Type B pancreatic cell (in vitro differentiated cells): Measurements from ENCODE around the gene GRIK1. TPM values are rescaled to one million over a fixed set of nuclear protein-coding genes. Genes with fewer than 3 reads are reported as not detected.

Source experiments
- DNase-seq: peaks from one replicate; pipeline ENCODE4 v3.0.0; 2021; ENCODE audit warnings: mixed read lengths; ENCODE audit not compliant: unreplicated experiment; ENCODE audit errors: extremely low spot score
- H3K27ac Mint-ChIP-seq: 2 replicates; pipeline ENCODE4 v1.8.0; 2021; ENCODE audit warnings: mild to moderate bottlenecking, mixed read lengths
- H3K27me3 Mint-ChIP-seq: 2 replicates; pipeline ENCODE4 v1.8.0; 2021; ENCODE audit warnings: mixed read lengths
- H3K36me3 Mint-ChIP-seq: 2 replicates; pipeline ENCODE4 v1.8.0; 2021; ENCODE audit warnings: mixed read lengths
- H3K4me1 Mint-ChIP-seq: one replicate; pipeline ENCODE4 v1.8.0; 2021; ENCODE audit warnings: mixed read lengths; ENCODE audit not compliant: unreplicated experiment
- H3K4me3 Mint-ChIP-seq: 2 replicates; pipeline ENCODE4 v1.8.0; 2021; ENCODE audit warnings: mild to moderate bottlenecking, mixed read lengths
- H3K9me3 Mint-ChIP-seq: 2 replicates; pipeline ENCODE4 v1.8.0; 2021; ENCODE audit warnings: mixed read lengths
- total RNA-seq: library from RNA; stranded (reverse); gene quantifications from 2 replicates; pipeline ENCODE4 v1.2.1, GENCODE V29; 2021; ENCODE audit warnings: low replicate concordance
- TF ChIP-seq, protein P1 (sequence below): fragments of 200-600 bp; sonication (generic); conservative IDR thresholded peaks from 2 replicates; pipeline ENCODE4 v1.5.0; 2021; ENCODE audit warnings: antibody characterized with exemption, mild to moderate bottlenecking

Gene GRIK1
- total RNA-seq, 1 donor from 2014 or later, result 6.1 TPM

- TF ChIP-seq, protein P1, sequence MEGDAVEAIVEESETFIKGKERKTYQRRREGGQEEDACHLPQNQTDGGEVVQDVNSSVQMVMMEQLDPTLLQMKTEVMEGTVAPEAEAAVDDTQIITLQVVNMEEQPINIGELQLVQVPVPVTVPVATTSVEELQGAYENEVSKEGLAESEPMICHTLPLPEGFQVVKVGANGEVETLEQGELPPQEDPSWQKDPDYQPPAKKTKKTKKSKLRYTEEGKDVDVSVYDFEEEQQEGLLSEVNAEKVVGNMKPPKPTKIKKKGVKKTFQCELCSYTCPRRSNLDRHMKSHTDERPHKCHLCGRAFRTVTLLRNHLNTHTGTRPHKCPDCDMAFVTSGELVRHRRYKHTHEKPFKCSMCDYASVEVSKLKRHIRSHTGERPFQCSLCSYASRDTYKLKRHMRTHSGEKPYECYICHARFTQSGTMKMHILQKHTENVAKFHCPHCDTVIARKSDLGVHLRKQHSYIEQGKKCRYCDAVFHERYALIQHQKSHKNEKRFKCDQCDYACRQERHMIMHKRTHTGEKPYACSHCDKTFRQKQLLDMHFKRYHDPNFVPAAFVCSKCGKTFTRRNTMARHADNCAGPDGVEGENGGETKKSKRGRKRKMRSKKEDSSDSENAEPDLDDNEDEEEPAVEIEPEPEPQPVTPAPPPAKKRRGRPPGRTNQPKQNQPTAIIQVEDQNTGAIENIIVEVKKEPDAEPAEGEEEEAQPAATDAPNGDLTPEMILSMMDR, result no peak
- H3K4me3 Mint-ChIP-seq, result no peak overlapping the region
- no peaks in the 10 kb centered on the region for H3K27me3 Mint-ChIP-seq
- H3K36me3 Mint-ChIP-seq, result no peaks in the 10 kb centered on the region
- H3K4me1 Mint-ChIP-seq, result peaks cover 8% of the 10 kb centered on the region
- no peak overlapping the region for H3K27ac Mint-ChIP-seq
- no peak for DNase-seq
- H3K9me3 Mint-ChIP-seq, result peaks cover 9% of the 10 kb centered on the region
These were observed 64.6 kb downstream of the GRIK1 start for GRCh38 chr21:29875036-29875716.

DNA sequence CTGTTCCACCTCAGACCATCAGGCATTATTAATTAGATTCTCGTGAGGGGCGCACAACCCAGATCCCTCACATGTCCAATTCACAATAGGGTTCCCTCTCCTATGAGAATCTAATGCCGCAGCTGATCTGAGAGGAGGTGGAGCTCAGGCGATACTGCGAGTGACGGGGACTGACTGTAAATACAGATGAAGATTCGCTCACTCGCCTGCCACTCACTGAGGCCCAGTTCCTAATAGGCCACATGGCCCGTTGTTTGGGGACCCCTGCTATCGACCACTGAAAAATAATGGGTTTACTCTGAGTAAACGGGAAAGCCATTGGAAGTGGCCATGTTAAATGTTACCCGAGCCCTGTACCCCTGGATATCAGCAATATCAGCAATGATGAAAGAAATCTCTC, 65.9 kb downstream of the GRIK1 start:
- H3K27ac Mint-ChIP-seq, result no peak overlapping the region
- H3K36me3 Mint-ChIP-seq, result no peaks in the 10 kb centered on the region
- TF ChIP-seq, protein P1, result no peak
- H3K4me3 Mint-ChIP-seq, result no peak overlapping the region
- H3K4me1 Mint-ChIP-seq, result peaks cover 8% of the 10 kb centered on the region
- DNase-seq, result no peak
- H3K27me3 Mint-ChIP-seq, result no peaks in the 10 kb centered on the region
- H3K9me3 Mint-ChIP-seq, result peaks cover 9% of the 10 kb centered on the region

- TF ChIP-seq, protein P1, result no peak
- no peak for DNase-seq
- H3K9me3 Mint-ChIP-seq, result peaks cover 4% of the 10 kb centered on the region
- H3K36me3 Mint-ChIP-seq, result no peaks in the 10 kb centered on the region
- H3K27me3 Mint-ChIP-seq, result no peaks in the 10 kb centered on the region
- H3K4me3 Mint-ChIP-seq, result no peak overlapping the region
- H3K4me1 Mint-ChIP-seq, result peaks cover 7% of the 10 kb centered on the region
- H3K27ac Mint-ChIP-seq, result no peak overlapping the region
These were observed 69.0 kb downstream of the GRIK1 start for GRCh38 chr21:29870814-29871213.

DNA sequence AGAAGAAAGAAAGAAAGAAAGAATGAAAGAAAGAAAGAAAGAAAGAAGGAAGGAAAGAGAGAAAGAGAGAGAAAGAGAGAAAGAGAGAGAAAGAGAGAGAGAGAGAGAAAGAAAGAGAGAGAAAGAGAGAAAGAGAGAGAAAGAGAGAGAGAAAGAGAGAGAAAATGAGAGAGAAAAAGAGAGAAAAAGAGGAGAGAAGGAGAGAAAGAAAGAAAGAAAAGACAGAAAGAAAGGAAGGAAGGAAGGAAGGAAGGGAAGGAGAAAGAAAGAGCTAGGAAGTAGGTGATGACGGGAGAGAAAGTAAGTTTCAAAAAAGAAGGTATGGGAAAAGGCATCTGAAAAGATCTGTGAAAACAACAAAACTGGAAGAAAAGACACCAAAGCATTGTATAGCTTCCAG, 72.0 kb downstream of the GRIK1 start:
- no peaks in the 10 kb centered on the region for H3K36me3 Mint-ChIP-seq
- TF ChIP-seq, protein P1, result no peak

GRCh38 chr21:29860346-29860745, 79.5 kb downstream of the GRIK1 start:
- H3K36me3 Mint-ChIP-seq, result no peaks in the 10 kb centered on the region
- no peak overlapping the region for H3K4me3 Mint-ChIP-seq
- no peaks in the 10 kb centered on the region for H3K27me3 Mint-ChIP-seq
- DNase-seq, result no peak
- H3K4me1 Mint-ChIP-seq, result no peaks in the 10 kb centered on the region
- TF ChIP-seq, protein P1, result no peak
- H3K27ac Mint-ChIP-seq, result no peak overlapping the region
- no peaks in the 10 kb centered on the region for H3K9me3 Mint-ChIP-seq

More for the DNA sequence above, 72.0 kb downstream of the GRIK1 start:
- Mint-ChIP-seq H3K4me1 (no peaks in the 10 kb centered on the region), H3K27me3 (no peaks in the 10 kb centered on the region), H3K9me3 (no peaks in the 10 kb centered on the region), H3K4me3 (no peak overlapping the region), H3K27ac (no peak overlapping the region)
- no peak for DNase-seq
